ENCODE measurements around the gene NDUFS7.
A peak's percentile ranks its signal among the peaks of the same experiment; 100 is the strongest.

The NDUFS7 gene

GRCh38 chr19:1383312-1384084, at the start of gene NDUFS7:
Gene NDUFS7, plus strand, starts transcription at chr19:1383907. Its CDS starts 20 bp downstream, at chr19:1383927.
- DNase-seq: peak; percentile 55

GRCh38 chr19:1336079-1336684, 47.5 kb upstream of the NDUFS7 start:
- no peak for DNase-seq

DNA sequence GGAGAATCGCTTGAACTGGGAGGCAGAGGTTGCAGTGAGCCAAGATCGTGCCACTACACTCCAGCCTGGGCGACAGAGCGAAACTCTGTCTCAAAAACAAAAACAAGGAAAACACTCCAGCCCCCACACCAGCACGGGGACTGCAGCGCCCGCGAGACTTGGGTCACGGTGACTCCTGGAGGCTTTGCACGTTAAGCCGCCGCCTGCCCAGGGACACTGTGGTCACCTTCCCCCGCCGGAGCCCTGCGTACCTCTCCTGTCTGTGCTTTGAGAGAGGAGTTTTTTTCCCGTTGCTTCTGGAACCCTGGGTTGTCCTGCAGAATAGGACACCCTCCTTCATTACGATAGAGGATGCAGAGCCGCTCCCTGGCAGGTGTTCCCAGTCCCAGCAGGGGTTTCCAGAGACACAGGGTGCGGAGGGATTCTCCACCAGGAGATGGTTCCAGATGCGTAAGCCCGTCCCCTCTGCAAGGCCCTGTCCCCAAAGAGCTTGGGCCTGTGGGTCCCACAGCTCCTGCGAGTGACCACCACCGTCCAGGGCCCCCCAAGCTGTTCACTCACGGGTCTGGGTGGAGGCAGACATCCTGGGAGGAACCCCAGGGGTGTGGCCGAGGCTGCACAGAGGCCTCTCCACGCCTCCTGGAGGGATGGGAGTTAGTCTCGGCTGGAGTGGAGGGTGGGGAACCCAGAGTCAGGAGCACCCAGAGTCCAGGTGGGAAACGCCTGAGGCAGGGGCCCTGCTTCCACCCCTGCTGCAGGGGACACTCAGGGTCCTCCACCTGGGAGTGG, 42.8 kb upstream of the NDUFS7 start:
- DNase-seq: no peak

DNA sequence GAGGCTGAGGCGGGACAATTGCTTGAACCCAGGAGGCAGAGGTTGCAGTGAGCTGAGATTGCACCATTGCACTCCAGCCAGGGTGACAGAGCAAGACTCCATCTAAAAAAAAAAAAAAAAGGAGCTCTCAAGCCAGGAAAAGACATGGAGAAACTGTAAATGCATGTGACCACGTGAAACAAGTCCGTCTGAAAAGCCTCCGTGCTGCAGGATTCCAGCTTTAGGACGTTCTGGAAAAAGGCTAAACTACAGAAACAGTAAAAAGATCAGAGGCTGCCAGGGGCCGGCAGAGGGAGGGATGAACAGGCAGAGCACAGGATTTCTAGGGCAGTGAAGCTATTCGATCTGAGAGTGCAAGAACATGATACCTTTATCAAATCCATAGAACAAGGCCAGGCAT, 40.7 kb upstream of the NDUFS7 start:
- DNase-seq: no peak

- no peak for DNase-seq
These were observed 34.5 kb upstream of the NDUFS7 start for GRCh38 chr19:1349211-1349610.

DNA sequence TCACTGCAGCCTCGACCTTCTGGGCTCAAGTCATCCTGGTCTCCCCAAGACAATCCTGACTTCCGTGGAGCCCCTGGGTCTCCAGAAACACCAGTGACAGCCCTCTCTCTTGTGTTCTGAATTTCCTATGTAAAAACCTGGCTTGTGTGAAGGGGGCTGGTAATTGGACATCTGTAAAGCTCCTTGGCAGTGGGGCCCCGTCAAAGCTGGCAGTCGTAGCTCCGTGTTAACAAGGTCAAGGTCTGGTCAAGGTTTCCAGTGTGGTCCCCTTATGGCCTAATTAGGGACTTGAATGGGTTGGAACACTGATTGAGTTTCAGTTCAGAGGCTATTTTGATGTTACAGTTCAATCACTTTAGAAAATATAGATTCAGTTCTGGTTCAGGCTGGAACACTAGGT, 32.8 kb upstream of the NDUFS7 start:
- no peak for DNase-seq

DNA sequence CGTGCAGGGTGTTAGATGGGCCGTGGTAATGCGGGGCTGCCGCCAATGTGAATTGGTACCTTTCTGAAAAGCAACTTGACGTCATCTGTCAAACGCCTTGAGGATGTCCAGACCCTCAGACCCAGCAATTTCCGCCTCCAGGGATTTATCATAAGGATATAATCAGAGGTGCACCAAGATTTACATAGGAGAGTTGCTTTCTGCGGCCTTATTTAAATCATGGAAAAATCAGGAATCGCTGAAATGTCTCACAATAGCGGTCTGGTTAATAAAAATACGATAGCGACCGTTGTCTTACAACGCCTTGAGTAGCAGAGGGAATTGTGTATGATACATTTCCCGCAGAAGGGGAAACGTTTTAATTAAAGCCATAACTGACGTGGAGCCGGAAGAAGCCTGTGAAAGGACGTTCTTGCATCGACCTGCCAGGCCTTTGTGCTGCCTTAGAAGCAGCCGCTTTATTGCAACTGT, 32.3 kb upstream of the NDUFS7 start:
- no peak for DNase-seq

- no peak for DNase-seq
These were observed 30.6 kb upstream of the NDUFS7 start for GRCh38 chr19:1353144-1353543.

GRCh38 chr19:1354970-1355567, 28.6 kb upstream of the NDUFS7 start:
- no peak for DNase-seq

GRCh38 chr19:1355568-1356507, 27.9 kb upstream of the NDUFS7 start:
- DNase-seq: no peak

DNA sequence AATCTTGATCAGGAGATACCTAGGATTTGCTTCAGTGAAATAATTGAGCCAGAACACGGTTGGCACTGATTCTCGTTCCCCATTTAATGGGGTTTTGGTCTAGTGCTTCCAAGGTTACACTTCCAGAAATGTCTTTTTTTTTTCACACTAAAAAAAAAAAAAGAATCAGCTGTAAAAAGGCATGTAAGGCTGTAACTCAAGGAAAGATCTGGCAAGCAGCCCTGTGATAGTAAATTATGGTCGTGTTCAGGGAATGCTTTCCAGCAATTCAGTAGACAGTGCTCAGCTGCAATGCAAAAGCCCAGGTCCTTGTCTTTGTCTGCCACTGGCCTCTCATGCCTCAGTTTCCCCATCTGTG, 27.2 kb upstream of the NDUFS7 start:
- no peak for DNase-seq

- DNase-seq: no peak
These were observed 26.1 kb upstream of the NDUFS7 start for GRCh38 chr19:1357531-1358109.

- DNase-seq: no peak
These were observed 23.4 kb upstream of the NDUFS7 start for GRCh38 chr19:1360126-1360817.

DNA sequence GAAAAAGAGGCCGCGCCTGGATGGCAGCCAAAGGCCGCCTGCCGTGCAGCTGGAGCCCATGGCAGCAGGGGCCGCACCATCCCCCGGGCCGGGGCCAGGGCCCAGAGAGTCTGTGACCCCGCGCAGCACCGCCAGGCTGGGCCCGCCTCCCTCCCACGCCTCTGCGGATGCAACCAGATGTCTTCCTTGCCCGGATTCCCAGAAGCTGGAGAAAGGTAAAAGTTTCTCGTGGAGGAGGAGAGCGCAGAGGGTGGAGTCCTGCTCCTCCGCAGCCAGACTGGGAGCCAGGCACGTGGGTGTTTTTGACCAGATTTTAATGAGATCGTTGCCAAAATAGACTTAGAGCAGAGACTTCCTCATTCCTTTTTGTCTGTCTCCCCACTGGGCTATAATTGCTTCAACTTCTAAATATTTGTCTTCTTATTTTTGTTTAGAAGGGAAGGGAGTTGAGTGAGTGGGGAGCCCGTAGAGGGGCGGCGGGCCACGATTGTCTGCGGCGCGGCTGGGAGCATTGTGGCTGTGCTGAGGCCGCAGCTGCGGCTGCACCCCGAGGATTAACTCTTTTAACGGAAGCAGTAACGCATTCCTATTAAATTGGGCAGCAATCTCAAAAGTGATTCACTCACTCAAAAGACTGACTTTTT, 22.8 kb upstream of the NDUFS7 start:
- no peak for DNase-seq

GRCh38 chr19:1361601-1362386, 21.9 kb upstream of the NDUFS7 start:
- DNase-seq: no peak

DNA sequence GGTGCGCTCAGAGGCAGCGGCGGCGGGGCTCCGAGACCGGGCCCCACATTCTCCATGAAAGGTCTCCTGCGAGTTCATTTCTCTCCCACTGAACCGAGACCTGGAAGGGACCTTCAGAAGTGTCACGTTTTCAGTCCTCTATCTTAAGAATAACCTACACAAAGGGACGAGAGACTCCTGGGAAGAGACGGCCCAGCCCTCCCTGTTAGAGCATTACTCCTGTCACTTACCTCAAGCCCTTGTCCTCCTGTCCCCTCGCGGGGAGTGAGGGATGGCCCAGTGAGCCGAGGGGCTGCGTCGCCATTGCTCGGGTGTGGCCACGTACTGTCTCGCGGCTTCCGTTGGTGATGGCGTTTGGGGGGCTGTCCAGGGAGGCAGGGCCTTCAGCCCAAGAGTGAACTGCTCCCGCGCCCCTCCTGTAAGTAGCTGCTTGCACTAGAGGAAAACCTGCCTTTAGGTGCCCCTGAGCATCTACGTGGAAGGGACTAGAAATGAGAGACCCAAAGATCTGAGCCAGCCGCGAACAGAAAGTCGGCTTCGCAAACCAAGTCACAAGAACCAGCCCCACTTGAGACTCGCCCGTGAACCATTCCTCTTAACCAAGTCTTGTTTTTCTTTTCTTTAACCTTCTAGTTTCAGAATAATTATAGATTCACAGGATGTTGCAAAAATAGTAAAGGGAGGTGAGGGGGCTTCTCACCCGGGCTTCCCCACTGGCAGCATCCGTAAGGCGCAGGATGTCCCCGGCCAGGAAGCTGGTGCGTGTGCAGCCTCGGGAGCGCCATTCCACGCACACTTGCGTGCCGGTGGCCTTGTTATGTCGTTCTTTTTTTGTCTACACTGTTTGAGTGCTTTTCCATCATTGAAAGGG, 21.1 kb upstream of the NDUFS7 start:
- no peak for DNase-seq

- DNase-seq: no peak
These were observed 20.1 kb upstream of the NDUFS7 start for GRCh38 chr19:1363599-1363998.

DNA sequence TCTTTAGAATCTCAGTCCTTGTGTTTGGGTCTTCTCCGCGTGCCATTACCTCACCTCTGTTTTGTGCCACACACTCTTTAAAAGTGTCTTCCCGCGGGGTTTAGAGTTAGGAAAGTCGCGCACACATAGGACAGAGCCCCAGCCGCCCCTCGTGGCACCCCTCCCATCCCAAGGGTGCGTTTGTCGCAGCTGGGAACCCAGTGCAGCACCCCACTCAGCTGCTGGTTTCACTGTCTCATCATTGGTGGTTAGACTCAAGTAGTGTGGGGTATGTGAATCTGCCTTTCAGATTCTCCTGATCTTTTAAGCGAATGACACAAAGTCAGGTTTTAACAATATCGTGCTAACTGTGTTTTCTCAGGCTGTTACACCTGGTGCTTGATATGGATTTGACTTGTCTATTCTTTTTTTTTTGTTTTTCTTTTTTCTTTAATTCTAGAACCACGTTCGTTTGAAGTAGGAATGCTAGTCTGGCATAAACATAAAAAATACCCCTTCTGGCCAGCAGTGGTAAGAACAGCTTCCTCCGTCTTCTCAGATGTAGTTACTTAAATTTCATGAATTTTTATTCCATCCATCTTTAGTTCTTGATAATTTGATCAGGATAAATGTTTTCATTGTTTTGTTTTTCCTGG, 19.5 kb upstream of the NDUFS7 start:
- no peak for DNase-seq

Data from DMS153 (cell line).